ENCODE measurements around the gene CDC42. TPM values are rescaled to one million over a fixed set of nuclear protein-coding genes. Genes with fewer than 3 reads are reported as not detected.

The CDC42 gene
- total RNA-seq, 1 experiment from 2014 or later = 550 TPM

DNA sequence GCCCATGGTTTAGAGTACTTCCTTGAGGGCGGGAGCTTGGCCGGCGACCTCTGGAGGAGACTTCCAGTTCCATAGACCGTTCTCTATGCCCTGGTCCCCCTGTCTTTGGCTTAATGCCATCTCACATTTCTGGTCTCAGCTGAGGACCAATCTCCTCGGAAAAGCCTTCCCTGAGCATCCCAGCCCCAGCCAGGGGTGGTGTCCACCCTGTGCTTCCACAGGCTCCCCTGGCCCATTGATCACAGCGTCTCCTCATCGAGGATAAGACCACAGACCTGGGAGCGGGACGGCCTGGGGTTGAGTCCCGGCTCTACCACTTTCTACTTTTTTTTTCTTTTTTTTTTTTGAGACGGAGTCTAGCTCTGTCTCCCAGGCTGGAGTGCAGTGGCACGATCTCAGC, 75.9 kb downstream of the CDC42 start:
- no peak for DNase-seq (ENCODE audit: low read depth)

DNA sequence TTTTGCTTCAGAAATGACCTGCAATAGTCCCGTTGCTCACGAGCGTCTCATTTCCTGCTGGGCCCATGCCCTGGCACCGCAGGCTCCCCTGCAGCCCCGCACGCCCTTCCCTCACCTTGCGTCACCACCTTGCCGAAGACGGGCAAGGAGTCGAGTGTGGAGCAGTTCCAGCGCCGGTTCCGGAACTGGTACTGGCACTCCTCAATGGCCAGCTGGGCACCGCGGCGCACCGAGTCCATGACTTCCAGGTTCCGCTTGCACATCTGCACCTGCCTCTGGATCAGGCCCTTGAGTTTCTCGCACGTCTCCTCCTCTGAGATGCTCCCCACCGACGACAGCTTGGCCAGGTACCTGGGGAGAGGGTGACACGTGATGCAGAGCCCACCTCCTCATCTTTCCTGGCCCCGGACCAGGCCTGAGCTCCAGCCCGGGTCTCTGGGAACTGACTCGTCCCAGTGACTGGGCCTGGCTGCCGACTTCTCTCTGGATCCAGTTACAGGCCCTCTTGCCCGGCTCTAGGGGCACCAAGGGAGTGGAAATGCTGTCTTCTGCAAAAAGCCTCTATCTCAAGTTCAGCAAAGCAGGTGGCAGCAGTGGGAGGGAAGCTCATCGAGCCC, 77.1 kb downstream of the CDC42 start:
- no peak for DNase-seq (ENCODE audit: low read depth)

DNA sequence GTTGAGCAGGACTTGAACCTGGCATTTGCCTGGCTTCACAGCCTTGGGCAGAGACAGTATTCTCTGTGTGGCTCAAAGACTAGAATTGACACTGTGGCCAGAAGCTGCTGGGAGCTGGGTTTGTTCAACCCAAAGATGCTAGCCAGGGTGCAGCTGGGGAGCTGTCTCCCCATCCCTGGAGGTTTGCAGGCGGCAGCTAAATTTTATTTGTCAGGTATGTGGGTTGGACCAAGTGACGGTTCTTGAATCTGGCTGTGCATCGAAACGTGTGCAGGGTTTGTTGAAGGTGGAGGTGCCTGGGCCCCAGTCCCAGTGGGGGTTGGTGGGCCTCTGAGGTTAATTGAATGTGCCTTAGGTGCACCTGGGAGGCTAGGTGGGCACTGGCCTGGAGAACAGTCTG, 78.6 kb downstream of the CDC42 start:
- no peak for DNase-seq (ENCODE audit: low read depth)

DNA sequence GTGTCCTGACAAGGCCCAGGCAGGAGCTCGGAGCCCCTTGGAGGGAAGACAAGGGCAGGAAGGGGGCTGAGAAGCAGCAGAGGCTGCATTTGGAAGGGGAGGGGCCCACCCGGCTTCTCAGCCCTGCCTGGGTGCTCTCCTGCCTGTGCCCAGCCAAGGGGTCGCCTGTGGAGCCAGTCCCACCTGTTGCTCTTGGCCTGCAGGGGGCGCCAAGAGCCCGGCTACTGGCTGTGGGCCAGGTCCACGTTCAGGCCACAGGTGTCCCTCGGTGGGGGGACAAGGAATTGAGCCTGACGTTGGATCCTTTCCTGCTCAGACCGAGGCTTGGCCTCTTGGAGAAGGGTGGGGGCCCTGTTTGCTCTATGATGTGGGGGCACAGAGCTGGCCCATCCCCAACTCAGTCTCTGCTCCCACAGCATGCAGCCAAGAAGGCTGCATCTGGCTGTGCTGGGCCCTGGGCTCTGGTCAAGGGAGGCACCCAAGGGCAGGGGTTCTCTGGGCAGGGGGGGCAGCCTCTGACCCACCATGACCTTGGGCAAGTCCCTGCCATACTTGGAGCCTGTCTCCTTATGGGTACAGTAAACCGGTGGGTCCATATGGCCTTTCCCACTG, 79.5 kb downstream of the CDC42 start:
- DNase-seq (ENCODE audit: low read depth) = peak; percentile 41

GRCh38 chr1:22132517-22133235, 80.2 kb downstream of the CDC42 start:
- peak; percentile 85 for DNase-seq (ENCODE audit: low read depth)

DNA sequence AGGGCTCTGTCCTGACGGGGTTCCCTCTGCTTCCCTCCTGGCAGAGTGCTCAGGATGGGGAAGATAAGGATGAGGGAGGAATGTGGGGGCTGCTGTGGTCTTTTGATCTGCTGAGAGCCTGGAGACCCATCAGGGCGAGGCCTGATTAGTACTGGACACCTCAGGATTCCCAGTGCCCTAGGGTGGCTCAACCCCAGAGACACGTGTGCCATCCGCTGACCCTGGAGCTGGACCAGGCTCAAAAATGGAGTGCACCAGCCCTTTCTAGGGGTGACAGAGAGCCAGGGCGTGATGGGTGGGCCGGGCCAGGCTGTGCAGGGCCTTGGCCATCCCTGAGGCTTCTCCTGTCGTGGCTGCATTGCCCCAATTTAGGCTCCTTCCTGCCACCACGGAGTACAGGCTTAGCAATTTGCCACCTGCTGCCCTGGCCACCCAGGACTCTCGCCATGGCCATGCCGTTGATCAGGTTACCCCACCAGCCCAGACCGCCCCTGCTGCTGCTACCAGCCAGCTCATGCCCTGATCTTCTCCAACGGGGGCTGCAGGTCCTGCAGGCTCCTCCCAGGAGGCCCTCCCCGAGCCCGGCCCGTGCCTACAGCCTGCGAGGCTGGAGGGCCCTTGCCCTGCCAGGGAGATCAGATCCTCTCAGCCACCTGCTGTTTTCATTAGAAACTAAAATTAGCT, 80.9 kb downstream of the CDC42 start:
- no peak for DNase-seq (ENCODE audit: low read depth)

DNA sequence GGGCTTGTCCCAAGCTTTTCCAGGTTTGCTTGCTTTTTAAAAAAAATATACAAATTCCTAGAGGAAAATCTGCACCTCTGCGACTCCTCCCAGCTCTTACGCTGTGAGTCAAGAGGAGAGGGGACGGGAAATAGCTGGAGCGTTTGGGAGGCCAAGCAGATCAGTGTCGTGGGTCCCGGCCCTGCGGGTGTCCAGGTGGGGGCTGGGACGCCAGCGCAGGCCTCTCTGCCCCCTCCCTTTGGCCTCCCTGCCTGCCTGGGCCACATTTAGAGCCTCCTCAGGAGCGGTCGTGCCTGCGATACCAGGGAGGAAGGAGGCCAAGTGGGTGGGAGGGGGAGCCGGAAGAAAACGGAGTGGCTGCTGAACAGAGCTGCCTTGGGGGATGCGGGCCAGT, 81.4 kb downstream of the CDC42 start:
- no peak for DNase-seq (ENCODE audit: low read depth)

GRCh38 chr1:22137004-22137720, 84.7 kb downstream of the CDC42 start:
- no peak for DNase-seq (ENCODE audit: low read depth)

- DNase-seq (ENCODE audit: low read depth) = no peak
These were observed 86.6 kb downstream of the CDC42 start for GRCh38 chr1:22139066-22139594.

DNA sequence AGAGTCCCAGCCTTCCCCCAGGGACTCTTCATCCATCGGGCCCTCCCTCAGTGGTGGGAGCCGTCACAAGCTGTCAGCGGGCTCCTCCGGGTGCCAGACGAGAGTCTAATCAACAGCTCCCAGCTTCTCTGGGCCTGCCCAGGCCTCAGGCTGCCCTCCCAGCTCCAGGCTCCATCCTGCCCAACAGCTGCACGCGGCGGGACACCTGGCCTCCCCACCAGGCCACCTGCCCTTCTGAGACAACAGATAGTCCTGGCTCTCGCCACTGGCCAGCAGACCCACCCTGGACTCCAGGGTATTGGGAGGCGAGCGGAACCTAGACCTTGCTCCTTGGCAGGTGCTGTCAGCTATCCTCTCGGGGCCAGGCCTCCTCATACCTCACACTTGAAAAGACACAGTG, 87.3 kb downstream of the CDC42 start:
- DNase-seq (ENCODE audit: low read depth) = no peak

Other genes with a start within 250 kb of the CDC42 start
- not detected in 2 replicates for gene LDLRAD2, start 240.4 kb upstream of the CDC42 start, total RNA-seq (2014; rRNA removed; shearing (Covaris generic))
- gene HSPG2, start 115.4 kb upstream of the CDC42 start, total RNA-seq (2014; rRNA removed; shearing (Covaris generic)) = 18.3 and 60.5 TPM in 2 replicates
- gene CELA3B, start 75.7 kb upstream of the CDC42 start, total RNA-seq (2014; rRNA removed; shearing (Covaris generic)) = not detected in 2 replicates
- gene CELA3A, start 51.1 kb upstream of the CDC42 start, total RNA-seq (2014; rRNA removed; shearing (Covaris generic)) = not detected in 2 replicates
- gene WNT4, start 90.4 kb downstream of the CDC42 start, total RNA-seq (2014; rRNA removed; shearing (Covaris generic)) = 0.05 TPM in 1 of 2 replicates, not detected in the other